T-helper 1 cell treated with Interleukin-12 subunit alpha and Interleukin-12 subunit beta and Interleukin-4 antibody, amounts not matched to agents 30 μg/mL and 1 μg/mL, for 36 hours (primary cell): ENCODE results near the gene LIPT1.
"Not testable (repeated sequence)": the region's sequence is repeated elsewhere in the genome, so short reads cannot be mapped to it uniquely, and the experiment has no call there.

Source experiments
- H3K27ac Mint-ChIP-seq: one replicate; pipeline ENCODE4 v1.8.0; 2021; ENCODE audit warnings: mild to moderate bottlenecking, mixed read lengths
- H3K27me3 Mint-ChIP-seq: one replicate; pipeline ENCODE4 v1.8.0; 2021; ENCODE audit warnings: low read depth, mixed read lengths
- H3K36me3 Mint-ChIP-seq: one replicate; pipeline ENCODE4 v1.8.0; 2021; ENCODE audit warnings: low read depth, mixed read lengths
- H3K4me1 Mint-ChIP-seq: one replicate; pipeline ENCODE4 v1.8.0; 2021; ENCODE audit warnings: low read depth, mixed read lengths
- H3K4me3 Mint-ChIP-seq: one replicate; pipeline ENCODE4 v1.8.0; 2021; ENCODE audit warnings: mild to moderate bottlenecking, moderate library complexity, mixed read lengths
- H3K9me3 Mint-ChIP-seq: one replicate; pipeline ENCODE4 v1.8.0; 2021; ENCODE audit warnings: mixed read lengths

Gene LIPT1

DNA sequence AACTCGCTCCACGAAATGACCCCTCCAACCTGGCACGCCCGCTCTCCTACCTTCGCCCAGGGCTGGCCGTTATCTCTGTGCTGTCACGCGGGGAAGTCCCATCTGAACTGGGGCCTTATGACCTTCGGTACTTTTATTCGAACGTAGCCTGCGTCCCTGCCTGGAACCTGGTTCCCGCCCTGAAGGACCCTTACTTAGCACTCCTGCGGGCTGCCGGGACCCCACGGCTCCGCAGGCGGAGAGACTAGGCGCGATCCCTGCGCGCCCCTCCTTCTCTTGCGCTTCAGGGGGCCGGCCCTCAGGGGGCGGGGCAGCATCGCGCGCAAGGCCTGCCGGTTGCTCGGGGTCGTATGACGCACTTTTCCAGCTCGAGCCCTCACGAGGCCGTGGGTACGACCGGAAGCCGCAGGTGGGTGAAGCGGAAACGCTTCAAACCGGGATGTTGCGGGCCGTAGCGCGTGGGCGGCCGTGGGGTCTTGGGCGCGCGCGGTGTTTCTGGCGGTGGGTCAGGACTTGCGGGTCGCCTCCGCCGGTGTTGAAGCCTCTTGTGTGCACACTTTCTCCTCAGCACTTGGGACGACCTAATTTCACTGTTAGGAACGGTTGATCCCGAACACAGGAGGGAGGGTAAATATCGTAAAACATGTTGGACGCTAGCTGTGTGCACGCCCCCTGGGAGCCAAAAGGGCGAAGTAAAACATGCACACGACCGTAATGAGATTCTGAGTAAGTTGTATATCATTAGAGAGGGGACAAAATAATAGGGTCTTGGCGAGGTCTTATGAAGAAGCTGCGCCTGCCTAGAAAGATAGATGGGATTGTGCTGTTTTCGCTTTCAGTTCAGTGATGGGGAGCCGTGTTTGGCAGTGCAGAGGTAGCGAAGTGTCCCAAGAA is at the start of gene LIPT1, which contains the start of gene TSGA10:
Gene LIPT1, plus strand, starts transcription at position 325 of the 894 bp plus-strand sequence. CDS start 6,991 bp downstream, outside the sequence.
Gene TSGA10, minus strand, starts transcription at position 300 of the 894 bp plus-strand sequence. CDS start 45,503 bp downstream, outside the sequence.
- Mint-ChIP-seq H3K27ac (no peak within 1 kb of the TSS), H3K36me3 (peaks cover 18% of the 10 kb centered on the region), H3K27me3 (no peaks in the 10 kb centered on the region), H3K9me3 (no peaks in the 10 kb centered on the region), H3K4me3 (no peak within 1 kb of the TSS), H3K4me1 (peaks cover 25% of the 10 kb centered on the region)

DNA sequence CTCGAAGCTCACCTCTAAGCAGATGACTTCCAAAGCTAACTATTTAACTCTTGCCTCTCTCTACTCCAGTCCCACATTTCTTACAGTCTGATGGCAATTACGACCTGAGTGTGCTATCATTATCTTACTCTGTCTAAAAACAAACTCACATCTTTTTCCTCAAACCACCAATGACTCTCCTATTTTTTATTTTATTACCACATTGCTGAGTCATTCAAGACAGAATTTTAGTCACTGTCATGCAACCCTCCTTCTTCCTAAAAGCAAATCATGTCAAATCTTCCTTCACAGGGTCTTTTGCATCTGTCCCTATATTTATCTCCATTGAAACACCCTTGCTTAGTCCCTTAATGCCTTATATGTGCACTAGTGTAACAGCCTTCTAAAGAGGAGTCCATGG is 47.9 kb upstream of the LIPT1 start:
- H3K4me1 Mint-ChIP-seq = no peaks in the 10 kb centered on the region
- no peak overlapping the region for H3K27ac Mint-ChIP-seq
- no peaks in the 10 kb centered on the region for H3K27me3 Mint-ChIP-seq
- H3K9me3 Mint-ChIP-seq = no peaks in the 10 kb centered on the region
- H3K4me3 Mint-ChIP-seq = no peak overlapping the region
- no peaks in the 10 kb centered on the region for H3K36me3 Mint-ChIP-seq

DNA sequence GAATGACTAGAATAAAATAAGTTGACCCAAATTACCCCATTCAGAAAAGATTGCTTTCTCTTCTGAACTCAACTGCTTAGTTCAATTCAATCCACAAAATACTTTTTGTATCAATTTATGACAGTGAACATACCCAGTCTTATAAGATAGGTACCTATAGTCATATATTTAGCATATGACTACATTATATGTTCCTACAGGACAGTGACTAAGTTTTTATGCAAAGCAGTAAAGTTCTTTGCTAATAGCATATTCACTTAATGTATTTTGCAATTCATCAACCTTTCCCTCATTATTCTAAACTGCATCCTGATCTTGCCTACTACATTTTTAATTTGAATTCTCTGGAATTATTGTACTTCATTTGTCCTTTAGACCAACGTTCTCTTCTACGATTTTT is 43.5 kb upstream of the LIPT1 start:
- Mint-ChIP-seq H3K4me3 (no peak overlapping the region), H3K4me1 (no peaks in the 10 kb centered on the region), H3K27me3 (peaks cover 3% of the 10 kb centered on the region), H3K9me3 (no peaks in the 10 kb centered on the region), H3K27ac (no peak overlapping the region), H3K36me3 (no peaks in the 10 kb centered on the region)

DNA sequence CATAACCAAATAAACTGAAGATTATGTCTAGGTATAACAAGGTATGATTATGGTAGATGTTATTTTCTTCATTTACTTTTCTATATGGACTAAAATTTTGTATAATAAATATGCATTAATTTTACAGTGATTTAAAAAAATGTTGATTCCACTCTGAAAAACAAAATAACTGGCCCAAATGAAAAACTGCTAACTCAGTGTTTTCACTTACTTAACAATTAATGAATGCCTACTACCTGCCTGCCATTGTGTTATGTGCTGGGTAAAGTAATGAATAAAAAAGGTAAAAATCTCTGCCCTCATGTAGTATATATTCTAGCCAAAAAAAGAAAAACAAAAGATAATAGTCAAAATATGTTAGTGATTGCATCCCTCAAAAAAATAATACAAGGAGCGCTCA is 42.8 kb upstream of the LIPT1 start:
- H3K4me3 Mint-ChIP-seq = no peak overlapping the region
- no peaks in the 10 kb centered on the region for H3K36me3 Mint-ChIP-seq
- no peak overlapping the region for H3K27ac Mint-ChIP-seq
- H3K27me3 Mint-ChIP-seq = peaks cover 3% of the 10 kb centered on the region
- H3K9me3 Mint-ChIP-seq = no peaks in the 10 kb centered on the region
- no peaks in the 10 kb centered on the region for H3K4me1 Mint-ChIP-seq

DNA sequence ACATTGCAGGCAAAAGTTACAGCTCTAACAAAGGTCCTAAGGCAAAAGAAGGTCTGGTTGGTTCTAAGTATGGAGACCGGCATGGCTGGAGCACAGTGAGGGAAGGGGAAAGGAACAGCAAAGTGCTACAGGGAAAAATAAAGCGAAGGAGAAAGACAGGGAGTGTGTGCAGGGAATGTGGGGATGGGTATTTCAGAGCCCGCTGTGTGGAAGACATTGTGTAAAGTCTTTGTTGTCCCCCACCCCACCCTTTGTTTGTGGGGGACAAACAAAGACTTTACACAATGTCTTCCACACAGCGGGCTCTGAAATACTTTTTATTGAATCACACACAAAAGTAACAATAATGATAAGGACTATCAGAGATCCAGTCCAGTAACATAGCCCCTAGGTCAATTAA is 42.1 kb upstream of the LIPT1 start:
- no peak overlapping the region for H3K27ac Mint-ChIP-seq

DNA sequence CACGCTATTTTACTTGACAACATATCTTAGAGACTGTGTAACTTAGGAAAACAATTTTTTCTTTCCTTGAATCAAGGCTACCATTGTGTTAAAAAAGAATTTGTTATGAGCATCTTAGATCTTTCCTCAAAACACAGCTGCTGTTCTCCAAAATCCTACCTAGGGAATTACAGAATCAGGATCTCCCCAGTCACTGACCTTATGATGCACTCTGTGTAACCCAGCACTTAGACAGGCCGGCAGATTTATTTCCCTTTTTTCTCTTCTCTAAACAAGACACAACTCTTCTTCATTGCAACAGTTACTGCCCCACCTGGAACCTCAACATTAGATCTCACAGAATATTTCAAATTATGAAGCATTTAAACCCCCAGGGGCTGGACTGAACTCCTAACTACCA is 26.8 kb upstream of the LIPT1 start:
- Mint-ChIP-seq H3K4me3 (no peak overlapping the region), H3K9me3 (peaks cover 33% of the 10 kb centered on the region), H3K27me3 (peaks cover 5% of the 10 kb centered on the region), H3K4me1 (no peaks in the 10 kb centered on the region), H3K36me3 (peaks cover 6% of the 10 kb centered on the region), H3K27ac (no peak overlapping the region)

More for the DNA sequence above, 42.1 kb upstream of the LIPT1 start:
- Mint-ChIP-seq H3K4me3 (no peak overlapping the region), H3K9me3 (no peaks in the 10 kb centered on the region), H3K27me3 (peaks cover 3% of the 10 kb centered on the region), H3K36me3 (no peaks in the 10 kb centered on the region), H3K4me1 (no peaks in the 10 kb centered on the region)

DNA sequence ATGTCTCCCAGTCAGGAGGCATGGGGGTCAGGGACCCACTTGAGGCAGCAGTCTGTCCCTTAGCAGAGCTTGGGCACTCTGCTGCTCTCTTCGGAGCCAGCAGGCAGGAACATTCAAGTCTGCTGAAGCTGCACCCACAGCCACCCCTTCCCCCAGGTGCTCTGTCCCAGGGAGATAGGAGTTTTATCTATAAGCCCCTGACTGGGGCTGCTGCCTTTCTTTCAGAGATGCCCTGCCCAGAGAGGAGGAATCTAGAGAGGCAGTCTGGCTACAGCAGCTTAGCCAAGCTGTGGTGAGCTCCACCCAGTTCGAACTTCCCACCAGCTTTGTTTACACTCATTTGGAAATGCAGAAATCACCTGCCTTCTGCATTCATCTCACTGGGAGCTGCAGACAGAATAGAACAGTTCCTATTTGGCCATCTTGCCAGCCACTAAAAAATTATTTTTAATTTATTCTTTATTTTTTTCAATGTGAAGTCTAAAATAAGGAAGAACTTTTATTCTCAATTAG is 19.7 kb upstream of the LIPT1 start:
- not testable (repeated sequence) for H3K4me3 Mint-ChIP-seq, H3K27ac Mint-ChIP-seq, H3K36me3 Mint-ChIP-seq, H3K4me1 Mint-ChIP-seq
- peaks cover 31% of the 10 kb centered on the region for H3K27me3 Mint-ChIP-seq
- peaks cover 35% of the 10 kb centered on the region for H3K9me3 Mint-ChIP-seq

DNA sequence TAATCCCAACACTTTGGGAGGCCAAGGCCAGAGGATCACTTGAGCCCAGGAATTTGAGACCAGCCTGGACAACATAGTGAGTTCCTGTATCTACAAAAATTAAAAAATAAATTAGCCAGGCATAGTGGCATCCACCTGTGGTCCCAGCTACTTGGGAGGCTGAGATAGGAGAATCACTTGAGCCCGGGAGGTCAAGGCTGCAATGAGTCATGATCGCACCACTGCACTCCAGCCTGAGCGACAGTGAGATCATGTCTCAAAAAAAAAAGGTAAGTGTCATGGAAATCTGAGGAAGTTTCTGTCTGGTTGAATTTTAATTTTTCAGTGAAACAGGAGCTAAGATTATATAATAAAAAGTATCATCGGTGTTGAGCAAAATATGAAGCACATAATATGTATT is 15.8 kb upstream of the LIPT1 start:
- H3K4me3 Mint-ChIP-seq = peak overlapping the region; percentile 4
- peaks cover 3% of the 10 kb centered on the region for H3K9me3 Mint-ChIP-seq
- H3K36me3 Mint-ChIP-seq = peaks cover 1% of the 10 kb centered on the region
- H3K27ac Mint-ChIP-seq = no peak overlapping the region
- H3K4me1 Mint-ChIP-seq = peaks cover 6% of the 10 kb centered on the region
- peaks cover 42% of the 10 kb centered on the region for H3K27me3 Mint-ChIP-seq

DNA sequence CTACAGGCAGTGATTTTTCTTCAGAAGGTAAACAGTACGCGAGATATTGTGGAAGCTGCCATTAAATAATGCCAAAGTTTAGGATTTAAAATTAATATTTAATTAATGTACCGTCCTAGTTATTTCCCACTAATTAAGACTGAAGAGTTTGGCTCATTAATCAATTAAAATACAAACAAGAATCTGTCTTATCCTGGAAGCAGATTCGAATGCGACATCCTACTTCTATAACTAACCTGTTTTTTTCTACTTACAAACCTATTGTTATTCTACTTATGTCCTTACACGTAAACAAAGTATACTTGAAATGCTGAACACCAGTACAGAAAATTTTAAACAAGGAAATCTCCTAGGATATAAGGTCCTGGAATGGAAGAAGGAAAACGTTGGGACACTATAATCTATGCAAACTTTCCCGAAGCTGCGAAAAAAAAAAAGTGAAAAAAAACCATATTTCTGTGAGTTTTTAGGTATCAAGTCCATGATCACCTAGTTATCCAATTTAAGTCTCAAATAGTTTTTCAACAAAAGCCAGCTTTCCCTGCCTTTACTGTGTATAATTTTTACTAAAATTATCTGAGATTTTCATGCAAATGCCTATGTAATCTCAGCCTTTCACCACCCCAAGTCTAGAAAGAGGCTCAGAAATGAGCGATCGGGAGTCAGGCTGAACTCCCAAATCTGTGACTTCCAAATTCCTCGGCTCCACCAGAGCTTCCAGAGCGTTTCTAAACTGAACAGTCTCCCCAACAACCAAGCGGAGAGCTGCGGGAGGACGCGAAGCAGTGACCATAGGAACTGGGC is 14.5 kb upstream of the LIPT1 start:
- Mint-ChIP-seq H3K4me1 (peaks cover 8% of the 10 kb centered on the region), H3K27ac (peak overlapping the region; percentile 52), H3K36me3 (no peaks in the 10 kb centered on the region), H3K27me3 (peaks cover 39% of the 10 kb centered on the region), H3K4me3 (peak overlapping the region; percentile 98), H3K9me3 (no peaks in the 10 kb centered on the region)

DNA sequence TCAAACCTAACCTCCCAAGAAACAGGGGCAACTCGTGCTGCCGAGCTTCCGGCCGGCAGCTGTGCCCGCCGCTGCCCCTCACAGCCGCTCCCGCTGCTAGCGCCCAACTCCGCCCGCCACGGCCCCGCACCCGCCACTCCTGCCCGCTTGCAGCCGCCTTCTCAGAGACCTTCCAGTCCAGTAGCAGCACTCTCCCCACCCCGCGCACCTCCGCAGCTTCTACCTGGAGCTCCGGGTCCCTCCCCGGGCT is 14.0 kb upstream of the LIPT1 start:
- peak overlapping the region; percentile 98 for H3K4me3 Mint-ChIP-seq
- H3K27ac Mint-ChIP-seq = peak overlapping the region; percentile 63
- H3K9me3 Mint-ChIP-seq = no peaks in the 10 kb centered on the region
- no peaks in the 10 kb centered on the region for H3K36me3 Mint-ChIP-seq
- peaks cover 39% of the 10 kb centered on the region for H3K27me3 Mint-ChIP-seq
- H3K4me1 Mint-ChIP-seq = peaks cover 8% of the 10 kb centered on the region

DNA sequence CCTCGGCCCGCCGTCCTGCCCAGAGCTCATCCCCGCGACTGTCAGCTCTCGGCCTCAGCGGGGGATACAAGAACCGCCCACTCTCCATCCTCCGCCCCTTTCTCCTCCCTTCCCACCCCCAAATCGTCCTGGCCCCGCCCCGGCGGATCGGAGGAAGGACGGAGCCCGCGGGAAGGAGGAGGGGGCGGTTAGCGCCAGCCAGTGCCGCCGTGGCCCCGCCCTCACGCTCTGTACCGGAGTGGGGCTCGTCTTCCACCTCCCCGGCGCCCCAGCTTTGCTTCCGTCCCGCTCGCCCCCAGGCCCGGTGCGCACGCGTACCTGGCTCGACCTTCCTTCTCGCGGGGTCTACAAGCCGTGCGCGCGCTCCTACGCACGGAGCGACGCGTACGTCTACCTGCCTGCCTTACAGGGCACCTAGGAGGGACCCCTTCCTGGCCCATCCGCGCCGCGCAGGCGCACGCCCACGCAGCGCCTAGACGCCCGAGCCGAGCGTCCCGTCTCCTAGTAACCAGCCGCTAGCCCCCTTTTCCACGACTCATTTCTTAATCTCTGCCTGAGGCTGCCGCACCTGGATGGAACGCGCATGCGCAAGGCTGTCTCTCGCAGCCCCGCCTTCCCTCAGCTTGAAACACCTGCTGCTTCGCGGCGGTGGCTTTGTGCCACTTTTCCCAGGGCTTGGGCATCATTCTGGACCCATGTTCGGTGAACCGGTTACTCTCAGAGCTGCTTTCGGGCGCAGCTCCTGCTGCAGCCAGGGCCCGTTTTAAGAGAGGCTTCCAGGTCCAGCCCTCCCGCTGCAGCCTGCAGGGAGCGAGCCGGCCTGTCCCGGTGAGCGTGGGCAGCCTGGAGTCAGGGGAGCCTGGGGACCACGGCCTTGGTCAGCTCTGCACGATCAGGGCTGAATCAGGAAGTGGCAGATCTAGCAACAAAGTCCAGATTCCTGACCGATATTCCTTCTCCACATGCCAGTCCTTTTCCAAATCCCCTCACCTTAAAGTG is 13.4 kb upstream of the LIPT1 start, which contains the start of gene C2orf15:
Gene C2orf15, plus strand, starts transcription at position 598 of the 999 bp plus-strand sequence. CDS start 8,852 bp downstream, outside the sequence.
- peak within 1 kb of the TSS; percentile 93 for H3K27ac Mint-ChIP-seq
- peaks cover 39% of the 10 kb centered on the region for H3K27me3 Mint-ChIP-seq
- peaks cover 8% of the 10 kb centered on the region for H3K4me1 Mint-ChIP-seq
- no peaks in the 10 kb centered on the region for H3K9me3 Mint-ChIP-seq
- H3K4me3 Mint-ChIP-seq = peak within 1 kb of the TSS; percentile 98
- H3K36me3 Mint-ChIP-seq = no peaks in the 10 kb centered on the region

DNA sequence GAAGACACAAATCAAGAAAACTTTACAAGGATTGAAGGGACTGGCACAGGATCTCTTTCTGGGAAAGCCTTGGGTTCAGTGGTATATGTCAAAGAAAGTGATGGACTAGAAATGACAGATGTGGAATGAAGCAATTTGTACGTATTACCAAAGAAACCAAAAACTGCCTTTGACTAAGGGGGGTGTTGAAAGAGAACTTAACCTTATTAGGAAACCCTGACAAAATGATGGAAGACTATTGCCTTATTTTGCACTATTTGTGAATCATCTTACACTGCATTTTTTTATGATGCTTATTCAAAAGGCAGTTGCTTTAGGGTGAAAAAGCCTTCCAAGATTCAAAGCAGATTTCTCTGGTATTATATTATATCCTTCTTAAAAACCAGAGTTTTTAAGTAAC is 4.1 kb upstream of the LIPT1 start:
- H3K27ac Mint-ChIP-seq = no peak overlapping the region
- no peaks in the 10 kb centered on the region for H3K9me3 Mint-ChIP-seq
- no peaks in the 10 kb centered on the region for H3K27me3 Mint-ChIP-seq
- H3K4me3 Mint-ChIP-seq = no peak overlapping the region
- H3K4me1 Mint-ChIP-seq = peaks cover 16% of the 10 kb centered on the region
- H3K36me3 Mint-ChIP-seq = peaks cover 5% of the 10 kb centered on the region

DNA sequence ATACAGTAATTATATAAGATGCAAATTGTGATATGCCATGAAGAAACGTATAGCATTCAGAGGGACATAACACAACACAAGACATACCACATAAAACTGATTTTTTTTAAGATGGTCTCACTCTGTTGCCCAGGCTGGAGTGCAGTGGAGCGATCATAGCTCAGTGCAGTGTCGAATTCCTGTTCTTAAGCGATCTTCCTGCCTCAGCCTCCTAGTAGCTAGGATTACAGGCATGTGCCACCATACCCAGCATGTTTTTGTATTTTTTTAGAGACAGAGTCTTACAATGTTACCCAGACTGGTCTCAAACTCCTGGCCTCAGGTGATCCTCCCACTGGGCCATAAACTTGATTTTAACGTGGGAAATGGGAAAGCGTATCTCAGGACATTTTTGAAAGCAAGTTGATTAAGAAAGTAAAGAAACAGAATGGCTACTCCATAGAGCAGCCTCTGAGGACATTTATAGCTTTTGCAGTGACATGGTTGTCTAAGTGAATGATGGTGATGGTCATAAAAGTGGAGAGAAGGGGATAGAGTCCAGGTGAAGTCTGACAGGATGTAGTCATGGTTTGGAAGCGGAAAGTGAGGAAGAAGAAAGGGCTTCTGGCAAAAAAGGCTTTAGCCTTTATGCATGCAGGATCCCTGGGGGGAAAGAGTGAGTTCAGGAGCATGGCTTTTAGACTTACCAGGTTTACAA is 2.4 kb upstream of the LIPT1 start:
- Mint-ChIP-seq H3K27ac (no peak overlapping the region), H3K27me3 (no peaks in the 10 kb centered on the region), H3K9me3 (no peaks in the 10 kb centered on the region), H3K4me1 (peaks cover 23% of the 10 kb centered on the region), H3K4me3 (no peak overlapping the region), H3K36me3 (peaks cover 11% of the 10 kb centered on the region)
